H9 (cell line): ENCODE data around the gene SEH1L. TPM values are rescaled to one million over a fixed set of nuclear protein-coding genes. Genes with fewer than 3 reads are reported as not detected.

ENCODE experiments used
- DNase-seq: peaks from one replicate; pipeline ENCODE4 v3.0.0-alpha.2; 2017
- H2AFZ ChIP-seq: one replicate; pipeline ENCODE4 v1.6.1; 2013; ENCODE audit warnings: mild to moderate bottlenecking, low read length, control low read depth, moderate library complexity
- H2AK5ac ChIP-seq: 2 replicates; pipeline ENCODE4 v1.6.1; 2013; ENCODE audit warnings: low read length, control low read depth, mixed read lengths; ENCODE audit not compliant: insufficient read length
- H2BK120ac ChIP-seq: one replicate; pipeline ENCODE4 v1.6.1; 2013; ENCODE audit warnings: low read depth, mild to moderate bottlenecking, low read length, control low read depth, inconsistent platforms; ENCODE audit not compliant: poor library complexity, severe bottlenecking
- H2BK12ac ChIP-seq: 2 replicates; pipeline ENCODE4 v1.6.1; 2013; ENCODE audit warnings: low read length, control low read depth, mixed read lengths, low read depth; ENCODE audit not compliant: insufficient read length
- H2BK15ac ChIP-seq: 2 replicates; pipeline ENCODE4 v1.6.1; 2013; ENCODE audit warnings: low read depth, low read length, control low read depth
- H2BK20ac ChIP-seq: one replicate; pipeline ENCODE4 v1.6.1; 2013; ENCODE audit warnings: low read depth, mild to moderate bottlenecking, low read length, control low read depth, inconsistent platforms; ENCODE audit not compliant: poor library complexity, severe bottlenecking
- H2BK5ac ChIP-seq: 2 replicates; pipeline ENCODE4 v1.6.1; 2013; ENCODE audit warnings: low read length, control low read depth, mixed read lengths; ENCODE audit not compliant: insufficient read length
- H3K14ac ChIP-seq: 2 replicates; pipeline ENCODE4 v1.6.1; 2013; ENCODE audit warnings: low read length, control low read depth; ENCODE audit not compliant: insufficient read depth
- H3K18ac ChIP-seq: 2 replicates; pipeline ENCODE4 v1.6.1; 2013; ENCODE audit warnings: low read depth, mild to moderate bottlenecking, mixed read lengths, low read length, control low read depth; ENCODE audit not compliant: insufficient read length
- H3K23ac ChIP-seq: 2 replicates; pipeline ENCODE4 v1.6.1; 2013; ENCODE audit warnings: low read length, control low read depth, mixed read lengths, low read depth; ENCODE audit not compliant: insufficient read length
- H3K23me2 ChIP-seq: 2 replicates; pipeline ENCODE4 v1.6.1; 2013; ENCODE audit warnings: low read depth, mild to moderate bottlenecking, mixed read lengths, low read length, control low read depth; ENCODE audit not compliant: insufficient read length, poor library complexity, severe bottlenecking
- H3K27ac ChIP-seq: 2 replicates; pipeline ENCODE4 v1.5.1; 2013; ENCODE audit warnings: low read length, control low read depth, mixed read lengths, low read depth; ENCODE audit not compliant: insufficient read length
- H3K27me3 ChIP-seq: 2 replicates; pipeline ENCODE4 v1.6.1; 2013; ENCODE audit warnings: low read length, control low read depth, inconsistent platforms; ENCODE audit not compliant: insufficient read depth
- H3K4ac ChIP-seq: 2 replicates; pipeline ENCODE4 v1.6.1; 2013; ENCODE audit warnings: low read depth, mild to moderate bottlenecking, control low read depth, inconsistent platforms, low read length, moderate library complexity
- H3K4me1 ChIP-seq: 2 replicates; pipeline ENCODE4 v1.6.1; 2013; ENCODE audit warnings: low read length, control low read depth, inconsistent platforms; ENCODE audit not compliant: insufficient read depth
- H3K4me2 ChIP-seq: 2 replicates; pipeline ENCODE4 v1.6.1; 2013; ENCODE audit warnings: low read length, control low read depth, mixed read lengths; ENCODE audit not compliant: insufficient read length, insufficient read depth
- H3K56ac ChIP-seq: 2 replicates; pipeline ENCODE4 v1.6.1; 2013; ENCODE audit warnings: low read depth, mild to moderate bottlenecking, mixed read lengths, low read length, control low read depth; ENCODE audit not compliant: insufficient read length
- H3K79me1 ChIP-seq: 2 replicates; pipeline ENCODE4 v1.6.1; 2013; ENCODE audit warnings: low read depth, mild to moderate bottlenecking, moderate library complexity, low read length, control low read depth, inconsistent platforms; ENCODE audit not compliant: insufficient read depth, poor library complexity, severe bottlenecking
- H3K79me2 ChIP-seq: 2 replicates; pipeline ENCODE4 v1.6.1; 2013; ENCODE audit warnings: low read length, control low read depth, inconsistent platforms; ENCODE audit not compliant: insufficient read depth
- H3K9ac ChIP-seq: 2 replicates; pipeline ENCODE4 v1.6.1; 2013; ENCODE audit warnings: low read length, control low read depth, mixed read lengths; ENCODE audit not compliant: insufficient read length; ENCODE audit errors: extremely low read depth
- H3K9me3 ChIP-seq: one replicate; pipeline ENCODE4 v1.6.1; 2013; ENCODE audit warnings: low read depth, low read length, inconsistent platforms; ENCODE audit not compliant: control insufficient read depth
- H3T11ph ChIP-seq: one replicate; pipeline ENCODE4 v1.6.1; 2013; ENCODE audit warnings: mild to moderate bottlenecking, low read length, control low read depth, inconsistent platforms
- H4K20me1 ChIP-seq: one replicate; pipeline ENCODE4 v1.6.1; 2013; ENCODE audit not compliant: control insufficient read depth, insufficient read length, insufficient read depth
- H4K5ac ChIP-seq: 2 replicates; pipeline ENCODE4 v1.6.1; 2013; ENCODE audit warnings: low read depth, mild to moderate bottlenecking, mixed read lengths, low read length, control low read depth; ENCODE audit not compliant: insufficient read length
- H4K8ac ChIP-seq: replicated peaks from 2 replicates; pipeline ENCODE4 v1.6.1; 2013; ENCODE audit warnings: low read length, control low read depth, mixed read lengths, low read depth; ENCODE audit not compliant: insufficient read length
- H4K91ac ChIP-seq: 2 replicates; pipeline ENCODE4 v1.6.1; 2013; ENCODE audit warnings: low read depth, mild to moderate bottlenecking, moderate library complexity, mixed read lengths, low read length, control low read depth; ENCODE audit not compliant: insufficient read length
- H3K27ac Mint-ChIP-seq, 3 experiments: 2 replicates in 2 of 3; 3 replicates in 1 of 3; pipeline ENCODE4 v1.8.0; 2020 to 2021; ENCODE audit warnings: mixed read lengths in 3 of 3, mild to moderate bottlenecking in 1 of 3, moderate library complexity in 1 of 3
- H3K27me3 Mint-ChIP-seq: 2 replicates; pipeline ENCODE4 v1.8.0; 2021; ENCODE audit warnings: low read depth, mild to moderate bottlenecking, moderate library complexity, mixed read lengths
- H3K36me3 Mint-ChIP-seq, 3 experiments: 2 replicates in 2 of 3; 3 replicates in 1 of 3; pipeline ENCODE4 v1.8.0; 2020 to 2021; ENCODE audit warnings: low read depth in 3 of 3, mixed read lengths in 3 of 3; ENCODE audit not compliant: insufficient read depth in 1 of 3
- H3K4me1 Mint-ChIP-seq, 2 experiments: 2 replicates each; pipeline ENCODE4 v1.8.0; 2020; ENCODE audit warnings: mixed read lengths in 2 of 2
- H3K4me3 Mint-ChIP-seq, 2 experiments: 2 replicates in 1 of 2; 3 replicates in 1 of 2; pipeline ENCODE4 v1.8.0; 2020 to 2021; ENCODE audit warnings: mild to moderate bottlenecking in 2 of 2, mixed read lengths in 2 of 2, moderate library complexity in 1 of 2
- H3K9me3 Mint-ChIP-seq, 2 experiments: 2 replicates in 1 of 2; 3 replicates in 1 of 2; pipeline ENCODE4 v1.8.0; 2020; ENCODE audit warnings: mild to moderate bottlenecking in 2 of 2, mixed read lengths in 2 of 2, moderate library complexity in 1 of 2
- WGBS: extraction: QIAGEN DNeasy Blood & Tissue Kit; methylation state at CpG from one replicate; pipeline ENCODE4 v1.1.7; 2013; ENCODE audit warnings: missing lambda C conversion rate, low lambda C conversion rate, mixed read lengths; ENCODE audit not compliant: insufficient read length; ENCODE audit errors: extremely low coverage; 5-methylcytosine and 5-hydroxymethylcytosine counted together
- total RNA-seq: library from RNA; stranded (reverse); gene quantifications from 2 replicates; pipeline ENCODE4 v1.2.1, GENCODE V29; 2021
- TF ChIP-seq, protein P1 (sequence below): fragments of 200-600 bp; sonication (generic); conservative IDR thresholded peaks from 3 replicates; pipeline ENCODE4 v1.8.0; 2021; ENCODE audit warnings: antibody characterized with exemption, mild to moderate bottlenecking

SEH1L gene
- total RNA-seq, 1 experiment from 2014 or later = 97.2 TPM

DNA sequence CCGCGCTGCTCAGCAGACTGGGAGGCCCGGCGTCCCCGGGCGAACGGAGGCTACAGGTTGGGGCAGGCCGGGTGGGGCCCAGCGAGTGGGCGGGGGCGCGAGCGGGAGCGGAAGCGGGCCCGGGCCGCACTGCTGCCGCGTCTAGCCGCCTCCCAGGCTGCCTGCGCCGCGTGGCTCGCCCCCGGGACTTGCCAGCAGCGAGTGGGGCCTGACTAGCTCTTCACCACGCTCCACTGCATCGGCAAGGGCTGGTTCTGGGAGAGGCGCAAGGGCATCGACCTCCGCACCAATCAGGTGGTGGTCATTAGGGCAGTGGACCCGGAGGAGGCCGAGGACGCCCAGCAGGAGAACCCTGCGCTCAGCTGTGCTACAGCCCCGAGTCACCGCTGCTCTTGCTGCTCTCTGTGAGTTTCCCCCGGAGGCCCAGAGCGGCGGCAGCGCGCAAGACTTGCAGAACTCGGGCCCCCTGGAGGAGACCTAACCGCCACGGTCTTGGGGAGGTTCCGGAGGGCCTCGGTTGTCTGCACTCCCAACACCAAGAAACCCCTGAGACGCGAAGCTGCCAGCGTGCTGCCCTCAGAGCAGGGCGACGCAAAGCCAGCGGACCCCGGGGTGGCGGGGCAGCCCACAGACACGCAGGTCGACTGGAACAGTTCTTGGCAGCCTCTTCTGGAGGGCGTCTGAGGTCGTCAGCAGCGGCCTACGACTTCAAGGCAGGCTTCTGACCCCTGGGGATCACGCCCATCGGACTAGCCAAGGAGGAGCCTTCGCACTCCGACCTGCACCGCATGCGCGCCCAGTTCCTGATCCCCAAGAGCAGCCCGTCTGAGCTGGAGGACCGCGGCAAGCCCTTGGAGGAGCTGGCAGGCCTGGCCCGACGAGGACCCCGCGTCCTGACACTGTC lies 36.5 kb upstream of the SEH1L start:
- Histone ChIP-seq H2BK12ac (no peak overlapping the region), H3K56ac (no peak overlapping the region), H4K91ac (no peak overlapping the region), H3K4ac (no peak overlapping the region), H2BK20ac (no peak overlapping the region), H2AFZ (no peak overlapping the region), H3K9me3 (no peaks in the 10 kb centered on the region), H3K27me3 (no peaks in the 10 kb centered on the region), H3K4me2 (no peak overlapping the region), H2AK5ac (no peak overlapping the region), H2BK15ac (no peak overlapping the region), H3K79me2 (no peaks in the 10 kb centered on the region), H3K23ac (no peak overlapping the region), H4K5ac (no peak overlapping the region), H3T11ph (no peak overlapping the region), H2BK5ac (no peak overlapping the region), H4K8ac (no peak overlapping the region), H4K20me1 (no peaks in the 10 kb centered on the region), H3K18ac (no peak overlapping the region), H3K9ac (no peak overlapping the region), H3K79me1 (no peaks in the 10 kb centered on the region), H3K4me1 (no peaks in the 10 kb centered on the region), H3K27ac (no peak overlapping the region), H2BK120ac (no peak overlapping the region), H3K14ac (no peak overlapping the region), H3K23me2 (no peaks in the 10 kb centered on the region)
- Mint-ChIP-seq H3K36me3 (no peaks in the 10 kb centered on the region), H3K4me3 (no peak overlapping the region), H3K9me3 (no peaks in the 10 kb centered on the region), H3K27me3 (no peaks in the 10 kb centered on the region), H3K4me1 (no peaks in the 10 kb centered on the region), H3K27ac (no peak overlapping the region)
- TF ChIP-seq, protein P1, sequence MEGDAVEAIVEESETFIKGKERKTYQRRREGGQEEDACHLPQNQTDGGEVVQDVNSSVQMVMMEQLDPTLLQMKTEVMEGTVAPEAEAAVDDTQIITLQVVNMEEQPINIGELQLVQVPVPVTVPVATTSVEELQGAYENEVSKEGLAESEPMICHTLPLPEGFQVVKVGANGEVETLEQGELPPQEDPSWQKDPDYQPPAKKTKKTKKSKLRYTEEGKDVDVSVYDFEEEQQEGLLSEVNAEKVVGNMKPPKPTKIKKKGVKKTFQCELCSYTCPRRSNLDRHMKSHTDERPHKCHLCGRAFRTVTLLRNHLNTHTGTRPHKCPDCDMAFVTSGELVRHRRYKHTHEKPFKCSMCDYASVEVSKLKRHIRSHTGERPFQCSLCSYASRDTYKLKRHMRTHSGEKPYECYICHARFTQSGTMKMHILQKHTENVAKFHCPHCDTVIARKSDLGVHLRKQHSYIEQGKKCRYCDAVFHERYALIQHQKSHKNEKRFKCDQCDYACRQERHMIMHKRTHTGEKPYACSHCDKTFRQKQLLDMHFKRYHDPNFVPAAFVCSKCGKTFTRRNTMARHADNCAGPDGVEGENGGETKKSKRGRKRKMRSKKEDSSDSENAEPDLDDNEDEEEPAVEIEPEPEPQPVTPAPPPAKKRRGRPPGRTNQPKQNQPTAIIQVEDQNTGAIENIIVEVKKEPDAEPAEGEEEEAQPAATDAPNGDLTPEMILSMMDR = no peak
- peak; percentile 62 for DNase-seq
- no CpG with 5 or more reads among the region's 75 CpGs for WGBS
